ENCODE data around the gene ADGRV1.

ADGRV1 gene

GRCh38 chr5:90987726-90988125, 429.1 kb downstream of the ADGRV1 start:
- no peaks in the 10 kb centered on the region for H3K36me3 ChIP-seq
- no peaks in the 10 kb centered on the region for H3K27me3 ChIP-seq
- H3K9ac ChIP-seq, result no peak overlapping the region
- no peak overlapping the region for H3K4me2 ChIP-seq
- no peak overlapping the region for H3K27ac ChIP-seq
- no peaks in the 10 kb centered on the region for H3K4me1 ChIP-seq
- H3K4me3 ChIP-seq, result no peak overlapping the region
- TF ChIP-seq Cebpa-rat (IDR thresholded peaks at IDR 0.05), result no peak
- no peaks in the 10 kb centered on the region for H3K9me3 ChIP-seq
- no peaks in the 10 kb centered on the region for H4K20me1 ChIP-seq

GRCh38 chr5:90991201-90991600, 432.6 kb downstream of the ADGRV1 start:
- no peaks in the 10 kb centered on the region for H4K20me1 ChIP-seq
- H3K9me3 ChIP-seq, result 0 out of 2 replicates have a peak, but pooled peaks cover 3% of the 10 kb centered on the region
- TF ChIP-seq Cebpa-rat (IDR thresholded peaks at IDR 0.05), result no peak
- no peak overlapping the region for H3K9ac ChIP-seq
- H3K27me3 ChIP-seq, result no peaks in the 10 kb centered on the region
- H3K4me3 ChIP-seq, result no peak overlapping the region
- H3K27ac ChIP-seq, result no peak overlapping the region
- no peak overlapping the region for H3K4me2 ChIP-seq
- H3K36me3 ChIP-seq, result no peaks in the 10 kb centered on the region
- no peaks in the 10 kb centered on the region for H3K4me1 ChIP-seq

- no peaks in the 10 kb centered on the region for H4K20me1 ChIP-seq
- H3K4me3 ChIP-seq, result no peak overlapping the region
- no peaks in the 10 kb centered on the region for H3K36me3 ChIP-seq
- no peak overlapping the region for H3K27ac ChIP-seq
- H3K27me3 ChIP-seq, result no peaks in the 10 kb centered on the region
- H3K9ac ChIP-seq, result no peak overlapping the region
- no peaks in the 10 kb centered on the region for H3K4me1 ChIP-seq
- H3K4me2 ChIP-seq, result no peak overlapping the region
- no peak for TF ChIP-seq Cebpa-rat (IDR thresholded peaks at IDR 0.05)
- H3K9me3 ChIP-seq, result 0 out of 2 replicates have a peak, but pooled peaks cover 4% of the 10 kb centered on the region
Observed at GRCh38 chr5:90994796-90995195, 436.2 kb downstream of the ADGRV1 start.

GRCh38 chr5:90996089-90996488, 437.5 kb downstream of the ADGRV1 start:
- TF ChIP-seq Cebpa-rat (IDR thresholded peaks at IDR 0.05), result no peak
- Histone ChIP-seq H3K4me2 (no peak overlapping the region), H4K20me1 (no peaks in the 10 kb centered on the region), H3K4me1 (no peaks in the 10 kb centered on the region), H3K27me3 (no peaks in the 10 kb centered on the region), H3K36me3 (no peaks in the 10 kb centered on the region), H3K27ac (no peak overlapping the region), H3K9ac (no peak overlapping the region), H3K9me3 (0 out of 2 replicates have a peak, but pooled peaks cover 4% of the 10 kb centered on the region), H3K4me3 (no peak overlapping the region)

GRCh38 chr5:90997082-90997481, 438.5 kb downstream of the ADGRV1 start:
- H3K4me2 ChIP-seq, result no peak overlapping the region
- no peaks in the 10 kb centered on the region for H3K4me1 ChIP-seq
- no peaks in the 10 kb centered on the region for H3K27me3 ChIP-seq
- TF ChIP-seq Cebpa-rat (IDR thresholded peaks at IDR 0.05), result no peak
- no peak overlapping the region for H3K27ac ChIP-seq
- 0 out of 2 replicates have a peak, but pooled peaks cover 4% of the 10 kb centered on the region for H3K9me3 ChIP-seq
- no peak overlapping the region for H3K9ac ChIP-seq
- H4K20me1 ChIP-seq, result no peaks in the 10 kb centered on the region
- H3K36me3 ChIP-seq, result no peaks in the 10 kb centered on the region
- no peak overlapping the region for H3K4me3 ChIP-seq

GRCh38 chr5:91000743-91001142, 442.1 kb downstream of the ADGRV1 start:
- Histone ChIP-seq H3K27ac (no peak overlapping the region), H3K4me1 (peaks cover 8% of the 10 kb centered on the region), H4K20me1 (no peaks in the 10 kb centered on the region)

GRCh38 chr5:91006713-91007112, 448.1 kb downstream of the ADGRV1 start:
- H4K20me1 ChIP-seq, result no peaks in the 10 kb centered on the region
- H3K9ac ChIP-seq, result no peak overlapping the region
- no peaks in the 10 kb centered on the region for H3K9me3 ChIP-seq
- no peak overlapping the region for H3K4me3 ChIP-seq
- no peak overlapping the region for H3K4me2 ChIP-seq
- no peak for TF ChIP-seq Cebpa-rat (IDR thresholded peaks at IDR 0.05)
- H3K27ac ChIP-seq, result no peak overlapping the region
- H3K4me1 ChIP-seq, result peaks cover 8% of the 10 kb centered on the region
- no peaks in the 10 kb centered on the region for H3K36me3 ChIP-seq
- H3K27me3 ChIP-seq, result no peaks in the 10 kb centered on the region

More at GRCh38 chr5:91000743-91001142, 442.1 kb downstream of the ADGRV1 start:
- Histone ChIP-seq H3K36me3 (no peaks in the 10 kb centered on the region), H3K27me3 (no peaks in the 10 kb centered on the region), H3K4me2 (no peak overlapping the region), H3K9ac (no peak overlapping the region), H3K4me3 (no peak overlapping the region), H3K9me3 (0 out of 2 replicates have a peak, but pooled peaks cover 4% of the 10 kb centered on the region)
- TF ChIP-seq Cebpa-rat (IDR thresholded peaks at IDR 0.05), result no peak

GRCh38 chr5:91007251-91007650, 448.7 kb downstream of the ADGRV1 start:
- H3K4me3 ChIP-seq, result no peak overlapping the region
- no peaks in the 10 kb centered on the region for H3K9me3 ChIP-seq
- H3K36me3 ChIP-seq, result no peaks in the 10 kb centered on the region
- H3K4me2 ChIP-seq, result no peak overlapping the region
- no peak overlapping the region for H3K9ac ChIP-seq
- H3K27me3 ChIP-seq, result no peaks in the 10 kb centered on the region
- no peak overlapping the region for H3K27ac ChIP-seq
- H3K4me1 ChIP-seq, result peaks cover 8% of the 10 kb centered on the region
- TF ChIP-seq Cebpa-rat (IDR thresholded peaks at IDR 0.05), result no peak
- H4K20me1 ChIP-seq, result no peaks in the 10 kb centered on the region

GRCh38 chr5:91007780-91008402, 449.3 kb downstream of the ADGRV1 start:
- Histone ChIP-seq H3K27ac (no peak overlapping the region), H3K9me3 (no peaks in the 10 kb centered on the region), H3K4me3 (no peak overlapping the region), H3K36me3 (no peaks in the 10 kb centered on the region), H3K4me1 (peaks cover 7% of the 10 kb centered on the region), H3K27me3 (no peaks in the 10 kb centered on the region), H3K9ac (no peak overlapping the region), H3K4me2 (no peak overlapping the region), H4K20me1 (no peaks in the 10 kb centered on the region)
- no peak for TF ChIP-seq Cebpa-rat (IDR thresholded peaks at IDR 0.05)

GRCh38 chr5:91010090-91010489, 451.5 kb downstream of the ADGRV1 start:
- Histone ChIP-seq H3K4me2 (no peak overlapping the region), H3K27me3 (no peaks in the 10 kb centered on the region), H4K20me1 (no peaks in the 10 kb centered on the region), H3K36me3 (no peaks in the 10 kb centered on the region), H3K4me1 (no peaks in the 10 kb centered on the region), H3K9me3 (peaks cover 5% of the 10 kb centered on the region; the same call in 1 of the 2 replicates), H3K9ac (no peak overlapping the region), H3K27ac (no peak overlapping the region), H3K4me3 (no peak overlapping the region)
- TF ChIP-seq Cebpa-rat (IDR thresholded peaks at IDR 0.05), result no peak
